GM11168 (cell line): ENCODE results near the gene CACHD1.
"Not testable (repeated sequence)": the region's sequence is repeated elsewhere in the genome, so short reads cannot be mapped to it uniquely, and the experiment has no call there.

ENCODE experiments used
- in situ Hi-C: fragments of 300-500 bp; cut with MboI; formaldehyde crosslinking; loops from one replicate; pipeline ENCODE4 v1.12.0; 2022; ENCODE audit warnings: low sequenced_read_pairs; ENCODE audit not compliant: unreplicated experiment

The CACHD1 gene

DNA sequence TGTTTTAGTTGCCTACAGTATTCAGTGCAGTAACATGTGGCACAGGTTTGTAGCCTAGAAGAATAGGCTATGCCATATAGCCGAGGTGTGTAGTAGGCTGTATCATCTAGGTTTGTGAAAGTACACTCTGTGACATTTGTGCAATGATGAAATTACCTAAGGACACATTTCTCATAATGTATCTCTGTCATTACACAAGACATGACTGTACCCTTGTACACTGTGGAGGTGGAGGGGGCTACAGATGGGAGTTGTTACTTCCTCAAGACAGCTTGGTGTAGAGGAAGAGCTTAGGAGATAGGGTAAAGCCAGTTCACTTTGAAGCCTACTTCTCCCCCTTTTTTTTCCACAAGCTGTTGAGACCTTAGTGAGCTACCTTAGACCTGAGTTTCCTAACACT, 215.3 kb downstream of the CACHD1 start:
- in situ Hi-C loops, result loop anchor here (25.0 kb wide), 1 partner anchor 127 kb away; no protein-coding TSS in a partner anchor

DNA sequence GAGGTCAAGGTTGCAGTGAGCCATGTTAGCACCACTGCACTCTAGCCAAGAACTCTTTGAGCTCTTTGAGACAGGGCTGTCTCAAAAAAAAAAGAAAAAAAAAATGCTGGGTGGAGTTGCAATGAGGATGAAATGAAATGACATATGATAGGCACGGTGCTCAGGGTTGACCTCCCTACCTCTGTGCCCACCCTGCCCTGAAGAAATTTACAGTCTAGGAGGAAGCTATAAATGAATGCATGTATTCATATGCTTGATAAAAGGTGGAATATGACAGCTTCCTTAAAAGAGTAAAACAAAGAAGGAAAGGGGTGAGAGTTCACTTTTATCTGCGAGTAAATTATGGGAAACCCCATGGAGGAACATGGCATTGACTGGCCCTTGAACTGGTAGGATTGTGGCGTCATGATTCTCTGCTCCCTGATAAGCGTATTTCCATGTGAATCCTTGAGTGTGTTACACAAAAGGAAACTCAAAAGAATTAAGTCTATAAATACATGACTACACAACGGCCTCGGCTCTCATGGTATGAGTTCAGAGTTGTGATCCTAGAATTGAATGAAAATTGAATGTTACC, 215.9 kb downstream of the CACHD1 start:
- in situ Hi-C loops, result loop anchor here (25.0 kb wide), 1 partner anchor 126 kb away; no protein-coding TSS in a partner anchor

DNA sequence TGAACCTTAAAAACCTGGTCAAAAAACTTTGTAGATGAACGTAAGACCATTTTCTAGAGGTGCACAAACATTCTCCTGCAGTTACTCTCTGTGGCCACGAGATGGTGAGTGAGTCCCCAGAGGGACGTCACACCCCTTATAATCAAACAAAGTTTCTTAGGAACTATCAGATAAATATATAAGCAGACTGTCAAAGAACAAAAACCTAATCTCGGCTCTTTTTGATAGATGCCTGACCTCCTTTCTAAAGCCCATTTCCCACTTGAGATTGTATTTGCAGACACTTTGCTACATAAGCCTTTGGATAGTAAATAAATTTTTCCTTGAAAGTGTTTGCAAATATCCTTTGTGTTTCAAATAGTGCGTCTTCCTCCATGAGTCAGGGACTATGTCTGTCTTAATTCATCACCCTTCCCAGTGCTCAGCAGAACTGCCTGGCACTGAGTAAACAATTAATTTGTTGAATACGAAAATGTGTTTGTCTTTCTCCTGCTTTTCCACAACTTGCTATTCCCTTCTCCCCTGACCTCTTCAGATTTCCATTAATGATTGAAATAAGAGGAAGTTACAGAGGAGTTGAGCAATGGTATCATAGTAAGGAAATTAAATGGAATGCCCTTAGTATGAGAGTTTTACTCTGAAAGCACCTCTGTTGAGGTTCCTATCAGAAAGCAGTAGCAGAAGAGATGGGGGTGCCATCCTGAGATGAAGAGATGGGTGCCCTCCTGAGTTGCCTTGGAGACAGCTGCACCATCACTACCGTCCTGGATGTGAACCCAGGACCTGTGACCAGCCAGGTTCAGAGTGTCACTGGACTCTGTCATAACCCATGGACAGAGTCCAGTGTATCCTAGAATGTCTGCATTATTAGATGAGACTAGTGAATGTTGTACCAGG, 217.1 kb downstream of the CACHD1 start:
- in situ Hi-C loops, result loop anchor here (25.0 kb wide), 1 partner anchor 125 kb away; no protein-coding TSS in a partner anchor

DNA sequence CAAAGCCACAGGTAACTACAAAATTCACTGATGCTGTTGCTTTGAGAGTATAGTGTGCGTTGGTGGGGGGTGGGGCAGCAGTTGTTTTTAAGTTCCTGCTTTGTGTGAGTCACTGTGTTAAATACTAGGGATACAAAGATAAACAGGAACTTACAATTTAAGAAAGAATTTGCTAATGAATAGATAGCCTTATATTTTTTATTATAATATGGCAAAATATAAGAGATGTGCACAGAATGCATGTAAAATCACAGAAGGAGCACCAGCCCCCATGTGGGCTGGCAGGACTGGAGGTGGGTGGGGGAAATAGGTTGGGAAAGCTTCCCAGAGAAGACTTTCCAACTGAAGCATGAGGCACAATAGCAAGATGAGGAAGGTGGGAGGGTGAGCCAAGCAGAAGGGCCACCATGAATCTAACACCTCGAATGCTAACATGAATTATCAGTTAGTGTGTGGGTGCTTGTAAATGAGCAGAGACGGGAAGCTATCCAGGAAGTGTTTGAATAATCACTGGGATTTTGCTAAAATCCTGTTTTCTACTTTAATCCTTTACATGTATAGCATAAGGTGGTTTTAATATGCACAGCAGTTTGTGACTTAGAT, 217.9 kb downstream of the CACHD1 start:
- in situ Hi-C loops, result loop anchor here (25.0 kb wide), 1 partner anchor 124 kb away; no protein-coding TSS in a partner anchor

DNA sequence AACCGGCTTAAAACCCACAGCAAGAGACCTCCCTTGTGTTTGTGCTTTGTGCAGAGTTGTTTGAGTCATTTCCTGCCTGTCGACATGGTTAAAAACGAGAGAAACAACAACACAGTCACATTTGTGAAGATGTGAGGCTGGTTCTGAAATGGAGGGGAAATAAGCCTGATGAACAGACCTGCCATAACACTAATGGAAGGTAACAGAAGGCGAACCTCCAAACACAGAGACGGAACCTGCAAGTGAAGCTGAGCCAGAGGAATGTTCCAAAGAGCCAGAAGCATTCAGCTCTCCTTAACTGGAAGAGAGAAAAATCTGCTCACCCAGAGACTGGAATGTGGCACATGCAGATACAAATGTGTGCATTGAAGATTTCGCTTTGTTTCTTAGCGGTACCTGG, 221.7 kb downstream of the CACHD1 start:
- in situ Hi-C loops, result loop anchor here (25.0 kb wide), 1 partner anchor 121 kb away; no protein-coding TSS in a partner anchor

DNA sequence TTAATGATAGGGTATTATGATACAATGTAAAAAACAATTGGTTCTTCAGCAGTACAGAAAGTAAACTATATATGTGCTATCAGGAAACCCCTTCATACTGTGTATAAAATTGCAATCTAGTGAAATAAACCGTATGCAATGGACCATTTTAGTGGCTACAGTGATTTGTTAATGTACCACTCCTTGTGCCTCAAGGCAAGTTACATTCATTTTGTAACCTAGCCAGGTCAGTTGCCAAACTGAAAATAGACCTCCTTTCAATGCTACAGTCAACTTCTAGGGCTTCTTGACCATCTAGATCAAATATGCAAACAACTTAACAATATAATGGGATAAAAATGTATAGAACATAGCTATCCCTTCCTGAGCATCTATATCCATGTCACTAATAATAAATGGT, 223.0 kb downstream of the CACHD1 start:
- in situ Hi-C loops, result loop anchor here (25.0 kb wide), 1 partner anchor 119 kb away; no protein-coding TSS in a partner anchor

DNA sequence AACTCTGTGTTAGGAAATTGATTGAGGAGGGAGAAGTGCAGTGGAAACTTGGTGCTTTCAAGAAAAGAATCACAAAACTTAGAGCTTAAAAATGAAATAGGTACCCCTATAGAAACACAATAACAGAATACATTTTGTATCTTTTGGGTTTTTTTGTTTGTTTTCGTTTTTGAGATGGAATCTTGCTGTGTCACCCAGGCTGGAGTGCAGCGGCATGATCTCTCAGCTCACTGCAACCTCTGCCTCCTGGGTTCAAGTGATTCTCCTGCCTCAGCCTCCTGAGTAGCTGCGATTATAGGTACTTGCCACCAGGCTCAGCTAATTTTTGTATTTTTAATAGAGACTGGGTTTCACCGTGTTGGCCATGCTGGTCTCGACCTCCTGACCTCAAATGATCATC, 223.5 kb downstream of the CACHD1 start:
- in situ Hi-C loops, result loop anchor here (25.0 kb wide), 1 partner anchor 119 kb away; no protein-coding TSS in a partner anchor

DNA sequence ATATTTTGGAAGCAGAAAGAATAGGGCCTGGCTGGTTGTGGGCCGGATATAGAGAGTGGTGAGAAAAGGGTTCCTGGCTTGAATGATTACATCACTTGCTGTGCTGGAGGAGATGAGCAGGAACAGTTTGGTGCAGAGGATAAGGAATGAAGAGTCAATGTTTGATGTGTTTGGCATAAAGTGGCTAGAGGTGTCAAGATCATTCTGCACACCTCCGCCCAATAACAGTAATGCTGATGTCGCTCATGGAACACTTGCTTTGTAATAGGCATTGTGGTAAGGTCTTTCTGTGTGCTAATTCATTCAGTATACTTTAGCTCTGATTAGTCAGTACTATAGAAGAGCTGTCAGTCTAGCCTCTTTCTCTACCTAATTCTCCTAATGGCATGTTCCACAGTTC, 226.9 kb downstream of the CACHD1 start:
- in situ Hi-C loops, result loop anchor here (25.0 kb wide), 1 partner anchor 115 kb away; no protein-coding TSS in a partner anchor

DNA sequence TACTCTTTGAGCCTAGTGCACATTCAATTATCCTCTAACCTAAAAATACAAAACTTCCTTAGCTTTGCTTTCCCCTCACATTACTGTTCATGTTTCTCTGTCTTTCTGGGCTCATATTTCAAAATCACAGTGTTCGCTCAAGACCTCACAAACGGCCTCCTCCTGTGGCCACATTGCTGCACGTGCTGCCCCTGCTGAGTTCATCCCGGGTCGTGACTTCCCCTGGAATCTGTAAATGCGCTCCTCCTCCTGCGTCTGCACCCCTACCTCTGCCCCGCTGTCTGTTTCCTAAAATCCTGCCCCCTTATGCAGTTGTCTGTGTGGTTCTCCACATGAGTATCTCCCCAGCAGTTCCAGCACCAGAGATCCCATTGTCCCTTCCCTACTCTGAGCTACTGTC, 229.4 kb downstream of the CACHD1 start:
- in situ Hi-C loops, result loop anchor here (25.0 kb wide), 1 partner anchor 113 kb away; no protein-coding TSS in a partner anchor

DNA sequence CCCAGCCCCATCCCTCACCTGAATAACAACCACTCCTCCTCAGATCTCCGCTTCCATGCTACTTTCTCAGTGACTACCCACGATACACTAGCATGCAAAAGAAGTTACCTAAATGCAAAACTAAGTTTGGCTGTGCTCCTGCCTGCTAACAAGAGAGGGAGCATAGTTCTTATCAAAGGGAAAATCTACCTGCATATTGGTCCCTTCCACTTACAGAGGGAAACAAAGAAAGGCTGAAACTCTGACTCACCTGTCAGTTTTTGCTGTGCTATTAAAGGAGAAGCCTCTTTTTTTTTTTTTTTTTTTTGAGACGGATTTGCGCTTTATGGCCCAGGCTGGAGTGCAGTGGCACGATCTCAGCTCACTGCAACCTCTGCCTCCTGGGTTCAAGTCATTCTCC, 231.1 kb downstream of the CACHD1 start:
- in situ Hi-C loops, result no loop called here

DNA sequence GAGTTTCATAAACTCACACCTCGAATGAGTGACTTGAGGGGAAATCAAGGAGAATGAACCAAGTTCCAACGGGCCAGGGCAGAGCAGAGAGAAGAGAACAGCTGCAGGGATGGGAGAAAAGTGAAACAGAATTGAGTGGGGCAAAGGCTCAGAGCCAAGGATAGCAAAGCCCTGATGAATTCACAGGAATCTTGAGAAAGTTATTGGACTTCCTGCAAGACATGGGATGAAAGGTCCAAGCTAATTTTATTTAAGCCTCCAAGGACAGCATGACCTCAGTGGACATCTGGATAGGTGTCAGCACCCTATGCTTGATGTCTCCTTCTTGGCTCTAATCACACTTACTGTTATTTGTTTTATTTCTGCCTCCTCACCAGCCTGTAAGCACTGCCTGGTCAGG, 232.0 kb downstream of the CACHD1 start:
- in situ Hi-C loops, result no loop called here

DNA sequence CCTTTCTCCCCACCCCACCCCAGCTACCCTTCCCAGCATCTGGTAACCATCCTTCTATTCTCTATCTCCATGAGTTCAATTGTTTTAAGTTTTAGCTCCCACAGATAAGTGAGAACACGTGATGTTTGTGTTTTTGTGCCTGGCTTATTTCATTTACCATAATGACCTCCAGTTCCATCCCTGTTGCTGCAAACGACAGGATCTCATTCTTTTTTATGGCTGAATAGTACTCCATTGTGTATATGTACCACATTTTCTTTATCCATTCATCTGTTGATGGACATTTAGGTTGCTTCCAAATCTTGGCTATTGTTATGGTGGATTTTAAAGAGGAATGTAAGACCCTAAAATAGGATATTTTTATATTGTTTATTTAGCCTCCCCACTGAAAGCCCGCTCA, 232.7 kb downstream of the CACHD1 start:
- in situ Hi-C loops, result not testable (repeated sequence)

DNA sequence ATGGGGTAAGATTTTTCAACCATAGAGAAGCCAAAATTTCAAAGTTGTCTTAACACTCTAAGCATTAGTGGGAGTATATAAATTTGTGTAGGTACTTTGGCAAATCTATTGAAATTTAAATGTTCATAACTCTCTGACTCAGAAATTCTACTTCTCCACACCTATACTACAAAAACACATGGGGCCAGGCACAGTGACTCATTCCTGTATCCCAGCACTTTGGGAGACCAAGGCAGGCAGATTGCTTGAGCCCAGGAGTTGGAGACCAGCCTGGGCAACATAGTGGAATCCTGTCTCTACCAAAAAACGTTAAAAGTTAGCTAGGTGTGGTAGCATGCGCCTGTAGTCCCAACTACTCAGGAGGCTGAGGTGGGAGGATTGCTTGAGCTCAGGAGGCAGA, 233.7 kb downstream of the CACHD1 start:
- in situ Hi-C loops, result no loop called here

DNA sequence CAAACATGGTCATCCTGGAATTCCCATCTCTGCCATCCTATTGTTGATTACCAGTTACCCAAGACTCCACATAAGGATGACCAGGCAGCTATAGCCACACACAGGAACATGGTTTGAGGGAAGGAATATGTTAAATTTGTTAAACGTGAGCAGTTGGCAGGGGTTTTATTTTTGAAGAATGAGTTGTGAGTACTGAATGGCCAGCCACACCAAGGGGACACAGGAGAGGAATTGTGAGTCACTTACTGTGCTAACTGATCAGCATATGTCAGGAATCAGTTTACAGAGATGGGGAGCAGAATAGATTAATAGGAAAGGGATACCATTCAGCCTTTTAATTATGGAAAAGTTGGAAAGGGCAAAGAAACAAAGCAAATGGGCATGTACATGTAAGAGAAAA, 235.7 kb downstream of the CACHD1 start:
- in situ Hi-C loops, result no loop called here

DNA sequence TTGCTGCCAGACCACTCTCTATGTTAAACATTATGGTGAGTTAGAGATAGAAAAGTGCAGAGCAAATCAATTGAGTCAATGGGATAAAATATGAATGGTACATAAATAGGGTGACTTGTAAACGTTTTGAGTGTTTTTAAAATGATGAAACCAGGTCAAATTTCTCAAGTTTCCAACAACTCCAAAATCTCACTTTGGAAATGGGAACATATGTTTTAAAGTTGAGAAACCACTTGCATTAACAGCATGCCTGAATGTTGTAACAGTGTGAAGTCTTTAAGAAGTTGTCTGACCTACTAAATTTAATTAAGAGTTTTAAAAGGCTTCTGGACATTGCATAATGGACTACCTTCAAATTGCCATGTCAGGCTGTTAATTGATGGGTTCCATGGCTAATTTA, 241.3 kb downstream of the CACHD1 start:
- in situ Hi-C loops, result no loop called here

DNA sequence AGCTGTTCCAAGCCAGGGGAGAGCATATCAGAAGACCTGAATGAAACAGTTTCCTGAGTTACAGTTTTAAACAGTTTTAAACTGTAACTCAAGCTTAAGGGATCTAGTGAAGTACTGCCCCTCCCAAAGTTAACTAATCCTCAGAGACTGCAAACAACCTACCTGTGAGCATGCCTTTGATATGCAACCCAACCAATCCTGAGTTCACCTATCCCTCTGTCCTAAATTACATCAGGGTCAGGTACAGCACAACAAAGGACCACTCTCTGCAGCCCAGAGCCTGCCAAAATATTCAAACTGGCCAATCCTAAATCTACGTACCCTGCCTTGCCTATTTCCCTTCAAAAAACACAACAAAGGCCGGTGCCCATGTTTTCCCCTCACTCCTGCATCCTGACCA, 242.1 kb downstream of the CACHD1 start:
- in situ Hi-C loops, result no loop called here

DNA sequence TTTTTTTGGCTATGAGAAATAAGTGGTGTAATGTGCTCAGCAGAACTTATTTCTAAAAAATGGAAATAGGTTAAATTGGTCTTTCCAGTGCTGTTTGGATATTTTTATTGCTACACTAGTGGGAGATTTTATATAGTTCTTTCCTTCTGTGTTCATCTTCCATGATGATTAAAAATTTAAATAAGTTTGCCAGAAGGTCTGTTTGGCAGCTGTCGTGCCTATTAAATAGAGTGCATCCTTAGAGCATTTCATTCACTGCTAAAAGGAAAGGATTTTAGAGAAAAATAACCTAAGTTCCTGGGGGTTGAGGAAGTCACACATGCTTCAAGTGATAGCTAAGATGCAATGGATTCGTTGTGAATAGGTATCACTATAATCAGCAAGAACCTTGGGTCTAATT, 245.3 kb downstream of the CACHD1 start:
- in situ Hi-C loops, result no loop called here

DNA sequence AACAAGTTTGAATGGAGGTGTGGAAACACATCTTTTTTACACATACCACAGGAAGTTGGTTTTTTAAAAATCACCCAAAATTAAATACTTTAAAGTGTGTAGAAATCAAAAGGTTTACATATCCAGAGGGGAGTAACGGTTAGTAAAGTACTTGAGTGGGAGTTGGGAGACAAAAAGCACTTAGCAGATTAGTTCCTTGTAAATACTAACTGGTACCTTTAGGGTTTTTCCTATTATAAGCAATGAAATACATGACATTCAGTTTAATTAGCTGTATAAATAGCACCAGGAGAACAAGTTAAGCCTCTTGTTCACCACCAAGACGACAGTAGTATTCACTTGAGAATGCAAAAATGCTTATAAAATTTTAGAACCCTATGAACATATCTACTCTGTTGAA, 251.2 kb downstream of the CACHD1 start:
- in situ Hi-C loops, result no loop called here

DNA sequence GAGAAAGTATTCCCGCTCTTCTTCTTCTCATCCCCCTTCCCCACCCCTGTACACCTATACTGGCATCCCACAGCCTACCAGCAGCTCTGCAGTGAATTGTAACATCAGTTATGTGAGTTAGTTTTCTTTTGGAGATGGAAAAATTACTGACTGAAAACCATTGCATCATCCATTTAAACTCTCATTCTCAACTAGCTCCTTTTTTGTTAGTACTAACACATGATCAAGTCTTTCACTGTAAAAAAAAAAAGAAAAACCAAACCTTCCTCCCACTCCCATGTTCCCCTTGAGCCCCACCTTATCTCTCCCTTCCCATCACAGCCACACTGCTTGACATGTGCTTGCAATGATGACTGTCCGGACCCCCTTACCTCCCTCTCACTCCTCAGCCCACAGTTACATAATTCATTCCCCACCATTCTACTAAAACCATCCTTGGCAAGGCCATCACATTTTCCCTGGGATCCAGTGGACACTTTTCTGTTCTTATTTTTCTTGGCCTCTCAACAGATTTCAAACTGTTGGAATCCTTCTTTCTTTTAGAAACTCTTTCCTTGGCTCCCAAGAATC, 251.7 kb downstream of the CACHD1 start:
- in situ Hi-C loops, result no loop called here

DNA sequence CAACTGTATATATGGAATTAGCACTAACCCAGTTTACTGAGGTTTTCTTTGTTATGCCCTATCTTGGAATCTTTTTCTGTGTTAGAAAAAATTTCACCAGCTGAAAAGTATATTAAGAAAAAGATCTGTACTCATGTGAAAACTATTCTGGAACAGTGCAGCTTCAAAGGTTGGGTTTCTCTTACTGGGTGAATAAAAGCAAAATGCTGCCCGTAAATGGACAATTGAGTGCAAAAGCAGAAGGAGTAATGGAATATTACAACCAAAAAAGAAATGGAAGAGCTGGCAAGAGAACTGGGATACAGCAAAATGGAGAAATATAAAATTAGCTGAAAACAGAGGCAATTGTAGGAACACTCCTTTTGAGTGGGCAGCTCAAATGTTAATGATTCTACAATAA, 257.9 kb downstream of the CACHD1 start:
- in situ Hi-C loops, result no loop called here
